Activated CD8-positive, alpha-beta T cell treated with anti-CD3 and anti-CD28 coated beads, Interleukin-2, amount 10 ng/mL, durations not matched to agents 7 days and 5 days (primary cell): Measurements from ENCODE around the gene CUEDC1. TPM values are rescaled to one million over a fixed set of nuclear protein-coding genes. Genes with fewer than 3 reads are reported as not detected.
"Not testable (repeated sequence)": the region's sequence is repeated elsewhere in the genome, so short reads cannot be mapped to it uniquely, and the experiment has no call there.

Source experiments
- ATAC-seq: fragments of 150-1000 bp; cut with Tn5 transposase; one replicate; pipeline ENCODE4 v1.10.0; 2021; ENCODE audit warnings: moderate library complexity
- CTCF ChIA-PET: fragments of 350-600 bp; sonication (Branson Sonifier 250); formaldehyde crosslinking; loops from one replicate; lab custom pipeline; 2021; ENCODE audit warnings: antibody characterized with exemption; lab: Charles Lee
- POLR2A ChIA-PET: fragments of 350-600 bp; sonication (Branson Sonifier 250); formaldehyde crosslinking; loops from one replicate; lab custom pipeline; 2021; ENCODE audit warnings: antibody characterized with exemption; lab: Charles Lee
- DNase-seq: peaks from one replicate; pipeline ENCODE4 v3.0.0-alpha.2; 2020
- H3K27ac Mint-ChIP-seq: one replicate; pipeline ENCODE4 v1.8.0; 2021; ENCODE audit warnings: mild to moderate bottlenecking, mixed read lengths
- H3K27me3 Mint-ChIP-seq: one replicate; pipeline ENCODE4 v1.8.0; 2021; ENCODE audit warnings: low read depth, mixed read lengths
- H3K36me3 Mint-ChIP-seq: one replicate; pipeline ENCODE4 v1.8.0; 2021; ENCODE audit warnings: low read depth, mixed read lengths
- H3K4me1 Mint-ChIP-seq: one replicate; pipeline ENCODE4 v1.8.0; 2021; ENCODE audit warnings: low read depth, mixed read lengths
- H3K4me3 Mint-ChIP-seq: one replicate; pipeline ENCODE4 v1.8.0; 2021; ENCODE audit warnings: mild to moderate bottlenecking, mixed read lengths
- H3K9me3 Mint-ChIP-seq: one replicate; pipeline ENCODE4 v1.8.0; 2022; ENCODE audit warnings: mixed read lengths; ENCODE audit not compliant: insufficient read depth
- total RNA-seq, 2 experiments: library from RNA; stranded (reverse); gene quantifications; one replicate each; pipeline ENCODE4 v1.2.3, GENCODE V29; 2021

CUEDC1 gene
- total RNA-seq, 2 experiments from 2014 or later, result 0.18 TPM; not detected in 1

DNA sequence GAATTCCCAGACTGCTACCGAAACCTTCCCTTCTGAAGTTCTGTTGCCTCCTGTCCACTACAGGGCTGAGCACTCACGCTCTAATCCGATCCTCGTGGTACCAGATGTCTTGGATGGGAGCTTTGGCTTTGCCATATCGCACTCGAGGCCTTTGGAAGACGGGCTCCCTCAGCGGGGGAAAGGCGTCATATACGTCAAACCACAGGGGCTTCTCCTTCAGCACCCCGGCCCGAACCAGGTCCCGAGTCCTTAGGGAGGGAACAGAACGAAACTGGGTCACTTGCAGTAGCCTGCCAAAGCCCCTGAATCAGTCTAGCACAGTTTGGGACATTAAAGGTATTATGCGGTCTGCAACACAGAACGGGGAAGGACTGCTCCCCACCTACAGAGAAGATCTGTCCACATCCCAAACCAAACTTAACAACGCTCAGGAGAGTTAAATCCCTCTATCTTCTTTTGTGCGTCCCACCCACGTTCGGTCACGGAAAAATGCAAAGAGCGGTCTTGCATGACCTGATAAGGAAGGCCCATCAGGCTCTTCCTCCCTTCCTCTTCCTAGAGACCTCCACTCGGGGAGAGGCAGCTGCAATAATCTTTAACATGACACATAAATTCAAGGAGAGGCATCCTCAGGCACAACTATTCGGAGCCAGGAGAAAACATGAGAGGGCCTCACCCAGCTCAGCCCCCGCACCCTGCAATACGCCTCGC is 105.9 kb downstream of the CUEDC1 start:
- Mint-ChIP-seq H3K4me1 (peaks cover 40% of the 10 kb centered on the region), H3K27me3 (no peaks in the 10 kb centered on the region), H3K36me3 (peaks cover 22% of the 10 kb centered on the region), H3K27ac (peak overlapping the region; percentile 99), H3K9me3 (no peaks in the 10 kb centered on the region), H3K4me3 (peak overlapping the region; percentile 97)
- CTCF ChIA-PET, result interaction anchor here (1.2 to 4.8 kb wide), 6 partner anchors 10 to 158 kb away, joined by 3 to 54 read pairs (median 4); partner anchors contain the start of gene SRSF1
- POLR2A ChIA-PET, result interaction anchor here (0.8 to 4.6 kb wide), 13 partner anchors 9 to 246 kb away, joined by 3 to 34 read pairs (median 4); partner anchors contain the start of genes SRSF1 and VEZF1
- ATAC-seq (no peak), DNase-seq (peak; percentile 37)

DNA sequence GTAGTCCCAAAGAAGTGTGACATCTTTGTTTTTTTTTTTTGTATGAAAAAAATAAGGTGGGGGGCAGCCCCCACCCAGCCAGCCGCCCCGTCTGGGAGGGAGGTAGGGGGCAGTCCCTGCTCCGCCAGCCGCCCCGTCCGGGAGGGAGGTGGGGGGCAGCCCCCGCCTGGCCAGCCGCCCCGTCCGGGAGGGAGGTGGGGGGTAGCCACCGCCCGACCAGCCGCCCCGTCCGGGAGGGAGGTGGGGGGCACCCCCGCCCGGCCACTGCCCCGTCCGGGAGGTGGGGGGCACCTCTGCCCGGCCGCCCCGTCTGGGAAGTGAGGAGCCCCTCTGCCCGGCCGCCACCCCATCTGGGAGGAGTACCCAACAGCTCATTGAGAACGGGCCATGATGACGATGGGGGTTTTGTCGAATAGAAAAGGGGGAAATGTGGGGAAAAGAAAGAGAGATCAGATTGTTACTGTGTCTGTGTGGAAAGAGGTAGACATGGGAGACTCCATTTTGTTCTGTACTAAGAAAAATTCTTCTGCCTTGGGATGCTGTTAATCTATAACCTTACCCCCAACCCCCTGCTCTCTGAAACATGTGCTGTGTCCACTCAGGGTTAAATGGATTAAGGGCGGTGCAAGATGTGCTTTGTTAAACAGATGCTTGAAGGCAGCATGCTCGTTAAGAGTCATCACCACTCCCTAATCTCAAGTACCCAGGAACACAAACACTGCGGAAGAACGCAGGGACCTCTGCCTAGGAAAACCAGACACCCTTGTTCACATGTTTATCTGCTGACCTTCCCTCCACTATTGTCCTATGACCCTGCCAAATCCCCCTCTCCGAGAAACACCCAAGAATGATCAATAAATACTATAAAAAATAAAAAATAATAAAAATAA is 108.9 kb downstream of the CUEDC1 start:
- H3K27ac Mint-ChIP-seq, DNase-seq, H3K9me3 Mint-ChIP-seq, H3K27me3 Mint-ChIP-seq, ATAC-seq, H3K4me3 Mint-ChIP-seq, POLR2A ChIA-PET: not testable (repeated sequence)
- Mint-ChIP-seq H3K36me3 (peaks cover 25% of the 10 kb centered on the region), H3K4me1 (peaks cover 44% of the 10 kb centered on the region)
- CTCF ChIA-PET, result interaction anchor here (1.0 to 4.8 kb wide), 3 partner anchors 13 to 153 kb away, joined by 4 to 54 read pairs (median 12); no protein-coding TSS in a partner anchor

DNA sequence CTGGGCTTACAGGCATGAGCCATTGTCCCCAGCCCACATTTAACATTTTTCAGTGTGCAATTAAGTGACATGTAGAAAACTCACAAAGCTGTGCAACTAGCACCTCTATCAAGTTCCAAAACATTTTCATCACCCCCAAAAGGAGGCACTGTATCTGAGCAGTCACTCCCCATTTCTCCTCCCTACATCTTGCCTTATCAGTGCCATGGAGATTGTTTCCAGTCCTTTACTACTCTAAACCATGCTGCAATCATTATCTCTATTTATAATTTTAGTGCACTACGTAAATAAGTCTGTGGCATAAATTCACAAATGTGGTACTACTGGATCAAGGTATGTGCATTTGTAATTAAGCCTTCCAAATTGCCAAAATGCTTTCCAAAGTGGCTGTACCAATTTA is 112.9 kb downstream of the CUEDC1 start:
- no peaks in the 10 kb centered on the region for H3K27me3 Mint-ChIP-seq
- H3K4me1 Mint-ChIP-seq, result peaks cover 14% of the 10 kb centered on the region
- no peaks in the 10 kb centered on the region for H3K9me3 Mint-ChIP-seq
- no peak overlapping the region for H3K27ac Mint-ChIP-seq
- no peak for ATAC-seq
- CTCF ChIA-PET, result interaction anchor here (3.0 kb wide), 1 partner anchor 9 kb away, joined by 10 read pairs; no protein-coding TSS in a partner anchor
- H3K4me3 Mint-ChIP-seq, result no peak overlapping the region
- DNase-seq, result no peak
- H3K36me3 Mint-ChIP-seq, result peaks cover 26% of the 10 kb centered on the region
- POLR2A ChIA-PET, result no interaction called here

DNA sequence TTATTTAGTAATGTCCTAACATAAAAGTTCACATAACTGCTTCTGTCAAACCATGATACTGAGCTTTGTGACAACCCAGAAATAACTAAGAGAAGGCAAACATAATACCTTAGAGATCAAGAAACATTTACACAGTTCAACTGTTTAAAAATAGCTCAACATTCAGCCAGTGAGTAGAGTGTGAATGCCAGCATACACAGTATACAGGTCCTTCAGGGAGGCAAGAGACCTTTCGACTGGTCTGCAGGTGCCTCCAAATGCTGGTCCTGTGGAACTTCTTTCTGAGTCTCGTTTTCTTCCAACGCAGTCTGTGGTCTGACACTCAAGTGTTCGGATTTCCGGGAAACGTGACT is 115.7 kb downstream of the CUEDC1 start:
- ChIA-PET CTCF (interaction anchor here (0.7 to 1.7 kb wide), 2 partner anchors 9 to 107 kb away, joined by 3 read pairs; no protein-coding TSS in a partner anchor), POLR2A (interaction anchor here (0.6 to 1.1 kb wide), 2 partner anchors 9 to 341 kb away, joined by 4 read pairs; no protein-coding TSS in a partner anchor)
- Mint-ChIP-seq H3K4me1 (peaks cover 10% of the 10 kb centered on the region), H3K4me3 (no peak overlapping the region), H3K9me3 (no peaks in the 10 kb centered on the region), H3K27ac (no peak overlapping the region), H3K36me3 (peaks cover 26% of the 10 kb centered on the region), H3K27me3 (no peaks in the 10 kb centered on the region)
- DNase-seq (no peak), ATAC-seq (no peak)

DNA sequence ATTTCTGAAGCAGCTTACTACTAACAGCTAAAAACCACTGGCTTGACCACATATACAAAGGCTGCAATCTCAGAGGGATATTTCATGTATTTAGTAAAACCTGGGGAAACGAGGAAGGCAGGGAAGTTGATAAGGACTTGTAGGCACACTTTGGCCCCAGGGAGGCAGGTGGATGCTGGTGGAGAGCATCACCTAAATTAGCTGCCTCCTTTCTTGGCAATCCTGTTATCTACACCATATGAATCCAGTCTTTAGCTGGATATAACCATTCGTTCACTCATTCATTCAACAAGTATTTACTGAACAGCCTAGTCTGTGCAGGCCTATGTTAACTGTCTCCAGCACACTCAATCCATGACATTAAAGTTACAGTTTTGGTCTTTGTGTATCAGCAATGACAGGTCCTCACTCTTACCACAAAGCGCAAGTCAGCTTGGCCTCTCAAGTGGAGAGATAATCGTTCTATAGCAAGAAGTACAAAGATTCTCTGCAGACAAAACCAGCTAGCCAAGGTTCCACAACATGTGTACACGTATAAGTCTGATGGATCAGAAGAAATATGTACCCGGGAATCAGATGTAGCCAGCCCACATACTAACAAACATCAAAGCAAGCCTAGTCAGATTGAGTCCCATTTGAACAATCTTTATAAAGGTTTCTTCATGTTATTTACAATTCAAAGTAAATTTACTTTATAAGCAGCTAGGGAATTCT is 116.2 kb downstream of the CUEDC1 start:
- Mint-ChIP-seq H3K4me3 (no peak overlapping the region), H3K36me3 (peaks cover 26% of the 10 kb centered on the region), H3K27me3 (no peaks in the 10 kb centered on the region), H3K4me1 (peaks cover 10% of the 10 kb centered on the region), H3K9me3 (no peaks in the 10 kb centered on the region), H3K27ac (no peak overlapping the region)
- DNase-seq (no peak), ATAC-seq (no peak)
- ChIA-PET CTCF (interaction anchor here (0.7 to 1.7 kb wide), 3 partner anchors 10 to 241 kb away, joined by 3 read pairs; no protein-coding TSS in a partner anchor), POLR2A (interaction anchor here (0.6 to 1.1 kb wide), 2 partner anchors 9 to 341 kb away, joined by 4 read pairs; no protein-coding TSS in a partner anchor)

DNA sequence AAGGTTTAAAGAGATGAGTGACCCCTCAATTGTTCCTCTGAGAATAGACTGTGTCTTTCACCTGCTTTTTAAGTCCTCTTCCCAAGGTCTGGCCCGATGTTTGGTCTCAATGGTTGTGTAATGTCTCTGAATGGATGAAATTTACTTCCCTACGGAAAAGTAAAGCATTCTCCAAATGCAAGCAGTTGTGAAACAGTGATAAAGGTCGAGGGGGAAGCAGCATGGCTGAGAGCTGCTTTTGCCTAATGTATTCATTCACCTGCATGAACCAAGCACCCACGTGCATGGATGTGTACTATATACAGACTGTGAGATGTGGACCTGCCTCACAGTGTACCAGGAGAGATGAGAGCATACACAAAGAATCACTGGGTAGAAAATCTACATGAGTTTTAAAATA is 116.8 kb downstream of the CUEDC1 start:
- DNase-seq (no peak), ATAC-seq (no peak)
- ChIA-PET POLR2A (no interaction called here), CTCF (interaction anchor here (0.7 to 1.7 kb wide), 3 partner anchors 10 to 241 kb away, joined by 3 read pairs; no protein-coding TSS in a partner anchor)
- H3K36me3 Mint-ChIP-seq, result peaks cover 25% of the 10 kb centered on the region
- no peak overlapping the region for H3K4me3 Mint-ChIP-seq
- no peaks in the 10 kb centered on the region for H3K9me3 Mint-ChIP-seq
- H3K4me1 Mint-ChIP-seq, result peaks cover 8% of the 10 kb centered on the region
- no peak overlapping the region for H3K27ac Mint-ChIP-seq
- no peaks in the 10 kb centered on the region for H3K27me3 Mint-ChIP-seq

DNA sequence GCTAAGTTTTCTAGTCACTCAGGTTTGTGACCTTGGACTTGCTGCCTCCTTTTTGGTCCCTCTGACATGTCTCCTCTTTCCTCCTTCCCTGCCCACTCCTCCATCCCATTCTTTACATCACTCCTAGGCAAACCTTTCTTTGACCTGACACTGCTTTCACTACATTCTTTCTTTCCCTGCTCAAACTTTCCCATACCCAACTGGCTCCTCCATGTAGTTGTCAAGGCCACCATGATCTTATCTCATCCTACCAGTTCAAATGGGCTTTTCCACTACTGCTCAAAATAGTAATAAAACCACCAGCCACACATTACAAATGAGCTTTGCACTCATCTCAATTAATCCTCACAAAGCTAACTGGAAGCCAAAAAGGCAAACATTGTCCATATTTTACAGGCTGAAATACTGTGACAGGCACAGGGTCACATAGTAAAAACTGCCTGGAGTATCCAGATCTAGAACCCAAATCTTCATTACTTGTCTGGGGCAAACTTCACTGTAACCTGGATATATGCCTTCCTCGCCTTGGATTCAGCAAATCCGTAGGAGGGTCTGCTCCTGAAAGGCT is 119.8 kb downstream of the CUEDC1 start:
- ATAC-seq (no peak), DNase-seq (no peak)
- ChIA-PET POLR2A (no interaction called here), CTCF (interaction anchor here (0.6 to 5.2 kb wide), 5 partner anchors 44 to 592 kb away, joined by 3 to 52 read pairs (median 19); no protein-coding TSS in a partner anchor)
- Mint-ChIP-seq H3K36me3 (peaks cover 17% of the 10 kb centered on the region), H3K4me3 (no peak overlapping the region), H3K4me1 (no peaks in the 10 kb centered on the region), H3K27me3 (no peaks in the 10 kb centered on the region), H3K9me3 (no peaks in the 10 kb centered on the region), H3K27ac (peak overlapping the region; percentile 4)

DNA sequence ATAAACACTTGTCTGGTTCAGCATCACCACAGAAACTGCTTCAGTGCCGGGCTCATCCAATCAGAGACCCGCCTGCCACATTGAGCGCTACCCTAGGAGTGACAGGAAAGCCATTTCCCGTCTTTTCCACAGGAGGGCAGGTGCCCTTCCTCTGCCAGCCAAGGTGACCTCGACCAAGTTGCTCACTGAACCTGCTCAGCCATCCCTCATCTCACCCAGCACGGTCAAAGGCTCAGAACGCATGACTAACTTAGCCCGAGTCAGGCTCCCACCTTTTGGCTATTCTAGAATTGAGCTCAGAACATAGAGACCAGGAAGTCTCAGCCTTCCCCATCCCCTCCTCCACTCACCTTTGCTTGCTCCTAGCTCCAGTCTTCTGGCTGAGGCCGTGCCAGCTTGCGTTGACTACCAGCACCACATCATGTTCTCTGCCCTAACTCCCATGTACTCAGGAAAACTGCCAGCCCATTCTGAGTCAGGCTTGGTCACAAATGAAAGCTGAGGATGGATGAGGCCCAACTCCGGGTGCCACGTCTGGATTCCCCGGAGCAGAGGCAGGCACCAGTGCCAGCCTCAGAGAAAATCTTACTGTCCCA is 121.0 kb downstream of the CUEDC1 start:
- H3K27ac Mint-ChIP-seq, result peak overlapping the region; percentile 80

DNA sequence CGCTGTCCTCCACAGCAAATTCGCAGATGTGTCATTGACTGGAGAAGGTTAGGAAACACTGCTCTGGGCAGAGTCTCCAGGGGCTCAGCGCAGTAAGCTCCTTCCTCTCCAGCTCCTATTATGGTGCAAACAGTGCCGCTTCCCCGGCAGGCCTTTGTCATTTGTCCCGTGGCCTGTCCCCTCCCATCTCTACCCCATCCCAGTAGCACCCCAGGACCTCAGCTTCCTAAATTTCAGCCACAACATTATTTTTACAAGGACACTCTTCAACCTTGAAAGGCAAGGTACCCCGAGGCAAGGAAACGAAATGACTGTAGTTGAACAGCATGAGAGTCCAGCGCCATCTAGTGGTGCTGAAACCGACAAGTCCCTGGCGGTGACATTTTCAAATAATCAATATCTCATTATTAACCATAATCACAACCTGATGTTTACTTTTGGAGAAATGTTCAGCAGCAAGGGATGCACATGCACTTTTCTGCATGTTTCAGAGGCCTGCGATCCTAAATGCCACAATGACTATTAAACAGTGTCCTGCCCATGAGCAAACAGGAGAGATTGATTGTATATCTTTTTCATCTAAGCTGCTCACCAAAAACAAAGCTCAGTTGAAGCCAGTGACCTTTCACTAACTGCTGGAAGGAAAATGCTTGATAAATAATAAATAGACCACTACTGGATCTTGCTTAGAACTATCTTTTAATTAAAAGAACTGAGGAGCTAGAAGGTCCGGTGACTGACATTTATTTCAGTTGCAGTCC is 121.9 kb downstream of the CUEDC1 start:
- ATAC-seq (peak; percentile 67), DNase-seq (peak; percentile 84)
- H3K4me3 Mint-ChIP-seq, result peak overlapping the region; percentile 35
- ChIA-PET POLR2A (interaction anchor here (0.9 kb wide), 1 partner anchor 16 kb away, joined by 3 read pairs; the partner anchor contains the start of gene MRPS23), CTCF (interaction anchor here (0.6 to 5.2 kb wide), 74 partner anchors 8 to 753 kb away, joined by 3 to 54 read pairs (median 4); partner anchors contain the start of genes MRPS23 and SRSF1)
- no peaks in the 10 kb centered on the region for H3K27me3 Mint-ChIP-seq
- H3K9me3 Mint-ChIP-seq, result no peaks in the 10 kb centered on the region
- peaks cover 5% of the 10 kb centered on the region for H3K36me3 Mint-ChIP-seq
- H3K4me1 Mint-ChIP-seq, result no peaks in the 10 kb centered on the region
- H3K27ac Mint-ChIP-seq, result peak overlapping the region; percentile 80

More for the DNA sequence above, 121.0 kb downstream of the CUEDC1 start:
- H3K27me3 Mint-ChIP-seq, result no peaks in the 10 kb centered on the region
- no peaks in the 10 kb centered on the region for H3K9me3 Mint-ChIP-seq
- CTCF ChIA-PET, result interaction anchor here (0.6 to 5.2 kb wide), 53 partner anchors 8 to 705 kb away, joined by 3 to 54 read pairs (median 7); partner anchors contain the start of gene MRPS23
- POLR2A ChIA-PET, result interaction anchor here (1.0 to 1.3 kb wide), 2 partner anchors 16 to 173 kb away, joined by 3 to 5 read pairs; partner anchors contain the start of genes MRPS23 and SRSF1
- peaks cover 12% of the 10 kb centered on the region for H3K36me3 Mint-ChIP-seq
- DNase-seq, result peak; percentile 59
- H3K4me3 Mint-ChIP-seq, result peak overlapping the region; percentile 35
- H3K4me1 Mint-ChIP-seq, result no peaks in the 10 kb centered on the region
- ATAC-seq, result peak; percentile 70
